OCI-LY1 (cell line): ENCODE data around the gene CYP3A4.
"Not testable (repeated sequence)": the region's sequence is repeated elsewhere in the genome, so short reads cannot be mapped to it uniquely, and the experiment has no call there.

Source experiments
- EZH2 ChIP-seq: fragments of 200-600 bp; sonication (generic), shearing (Covaris generic); IDR thresholded peaks from 2 replicates; pipeline ENCODE4 v1.8.0; 2017; ENCODE audit warnings: borderline replicate concordance, mixed run types, mild to moderate bottlenecking, antibody characterized with exemption, low read length, moderate library complexity, mixed read lengths
- TF ChIP-seq, protein P1 (sequence below): fragments of 200-600 bp; sonication (generic), shearing (Covaris generic); IDR thresholded peaks from 2 replicates; pipeline ENCODE4 v1.5.1; 2017; ENCODE audit warnings: mild to moderate bottlenecking, antibody characterized with exemption, low read length, moderate library complexity, mixed read lengths

- TF ChIP-seq, protein P1, sequence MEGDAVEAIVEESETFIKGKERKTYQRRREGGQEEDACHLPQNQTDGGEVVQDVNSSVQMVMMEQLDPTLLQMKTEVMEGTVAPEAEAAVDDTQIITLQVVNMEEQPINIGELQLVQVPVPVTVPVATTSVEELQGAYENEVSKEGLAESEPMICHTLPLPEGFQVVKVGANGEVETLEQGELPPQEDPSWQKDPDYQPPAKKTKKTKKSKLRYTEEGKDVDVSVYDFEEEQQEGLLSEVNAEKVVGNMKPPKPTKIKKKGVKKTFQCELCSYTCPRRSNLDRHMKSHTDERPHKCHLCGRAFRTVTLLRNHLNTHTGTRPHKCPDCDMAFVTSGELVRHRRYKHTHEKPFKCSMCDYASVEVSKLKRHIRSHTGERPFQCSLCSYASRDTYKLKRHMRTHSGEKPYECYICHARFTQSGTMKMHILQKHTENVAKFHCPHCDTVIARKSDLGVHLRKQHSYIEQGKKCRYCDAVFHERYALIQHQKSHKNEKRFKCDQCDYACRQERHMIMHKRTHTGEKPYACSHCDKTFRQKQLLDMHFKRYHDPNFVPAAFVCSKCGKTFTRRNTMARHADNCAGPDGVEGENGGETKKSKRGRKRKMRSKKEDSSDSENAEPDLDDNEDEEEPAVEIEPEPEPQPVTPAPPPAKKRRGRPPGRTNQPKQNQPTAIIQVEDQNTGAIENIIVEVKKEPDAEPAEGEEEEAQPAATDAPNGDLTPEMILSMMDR: not testable (repeated sequence)
- TF ChIP-seq EZH2: not testable (repeated sequence)
Measured at GRCh38 chr7:99745395-99745794, 38.6 kb downstream of the CYP3A4 start.
